Astrocyte of the spinal cord (primary cell): ENCODE measurements around the gene TMEM44.

Experiments
- DNase-seq: peaks from one replicate; pipeline ENCODE4 v3.0.0; 2011; ENCODE audit warnings: low read depth, low spot score
- H3K4me3 ChIP-seq: 2 replicates; pipeline ENCODE4 v1.5.1; 2011; ENCODE audit warnings: low read depth, mild to moderate bottlenecking, low read length, moderate library complexity
- CTCF ChIP-seq: IDR thresholded peaks from 2 replicates; pipeline ENCODE4 v1.5.1; 2012; ENCODE audit warnings: low read depth, mild to moderate bottlenecking, low read length, inconsistent platforms
- in situ Hi-C: cut with HindIII; loops from 2 replicates; pipeline ENCODE4 v1.10.0; 2017; ENCODE audit warnings: low sequenced_read_pairs

The TMEM44 gene

GRCh38 chr3:194598771-194599557, 34.3 kb downstream of the TMEM44 start:
- H3K4me3 ChIP-seq, result no peak overlapping the region
- no peak for TF ChIP-seq CTCF
- DNase-seq, result peak; percentile 98
- in situ Hi-C loops, result no loop called here

- no peak overlapping the region for H3K4me3 ChIP-seq
- in situ Hi-C loops, result no loop called here
- no peak for TF ChIP-seq CTCF
- DNase-seq, result no peak
These were observed 36.3 kb downstream of the TMEM44 start for GRCh38 chr3:194596906-194597305.

- peak; percentile 100 for DNase-seq
- H3K4me3 ChIP-seq, result no peak overlapping the region
- in situ Hi-C loops, result no loop called here
- no peak for TF ChIP-seq CTCF
These were observed 40.1 kb downstream of the TMEM44 start for GRCh38 chr3:194592798-194593752.

GRCh38 chr3:194588741-194589140, 44.5 kb downstream of the TMEM44 start:
- no peak for TF ChIP-seq CTCF
- DNase-seq, result no peak
- no peak overlapping the region for H3K4me3 ChIP-seq
- in situ Hi-C loops, result no loop called here

- in situ Hi-C loops, result no loop called here
- no peak for DNase-seq
- H3K4me3 ChIP-seq, result no peak overlapping the region
- TF ChIP-seq CTCF, result no peak
These were observed 45.0 kb downstream of the TMEM44 start for GRCh38 chr3:194588236-194588635.

- no peak for TF ChIP-seq CTCF
- no peak overlapping the region for H3K4me3 ChIP-seq
- DNase-seq, result peak; percentile 87
- in situ Hi-C loops, result no loop called here
These were observed 45.7 kb downstream of the TMEM44 start for GRCh38 chr3:194587438-194587931.
